GM19238 (cell line): ENCODE data around the gene FIGNL1.

Experiments used
- DNase-seq: peaks from one replicate; pipeline ENCODE4 v3.0.0; 2011; ENCODE audit warnings: low spot score; ENCODE audit not compliant: insufficient read length

FIGNL1 gene

DNA sequence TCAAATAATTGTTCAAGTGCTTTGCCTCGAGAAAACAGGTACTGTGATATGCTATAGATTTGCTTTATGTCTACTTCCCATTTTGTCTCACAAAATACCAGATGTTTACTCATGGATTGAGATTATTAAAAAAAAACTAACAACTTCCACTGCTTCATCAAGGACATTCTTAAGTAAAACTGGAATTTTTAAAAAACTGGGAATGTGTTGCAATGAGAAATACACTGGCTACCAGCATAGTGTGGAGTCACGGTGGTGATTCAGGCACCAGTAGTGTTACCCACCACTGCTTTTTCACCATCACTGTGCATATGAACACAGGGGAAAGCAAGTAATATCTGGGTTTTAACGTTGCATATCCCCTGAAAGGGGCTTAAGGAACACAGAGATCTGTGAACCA is 21.2 kb downstream of the FIGNL1 start:
- no peak for DNase-seq

DNA sequence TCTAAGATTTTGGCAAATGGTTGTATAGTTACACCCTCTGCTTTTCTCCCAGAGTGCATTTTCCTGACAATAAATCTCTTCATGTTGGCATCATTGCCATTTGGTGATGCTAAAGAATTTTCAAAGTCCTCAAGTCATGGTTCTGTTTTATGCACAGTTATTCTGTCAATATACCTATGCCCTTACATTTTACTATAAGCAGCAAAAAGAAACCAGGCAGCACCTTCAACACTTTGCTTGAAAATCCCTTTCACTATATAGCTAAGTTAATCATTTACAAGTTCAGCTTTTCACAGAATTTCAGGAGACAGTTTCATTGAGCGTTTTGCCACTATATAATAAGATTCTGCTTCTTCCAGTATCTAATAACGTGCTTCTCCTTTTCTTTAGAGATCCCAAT is 22.6 kb downstream of the FIGNL1 start:
- DNase-seq: no peak

DNA sequence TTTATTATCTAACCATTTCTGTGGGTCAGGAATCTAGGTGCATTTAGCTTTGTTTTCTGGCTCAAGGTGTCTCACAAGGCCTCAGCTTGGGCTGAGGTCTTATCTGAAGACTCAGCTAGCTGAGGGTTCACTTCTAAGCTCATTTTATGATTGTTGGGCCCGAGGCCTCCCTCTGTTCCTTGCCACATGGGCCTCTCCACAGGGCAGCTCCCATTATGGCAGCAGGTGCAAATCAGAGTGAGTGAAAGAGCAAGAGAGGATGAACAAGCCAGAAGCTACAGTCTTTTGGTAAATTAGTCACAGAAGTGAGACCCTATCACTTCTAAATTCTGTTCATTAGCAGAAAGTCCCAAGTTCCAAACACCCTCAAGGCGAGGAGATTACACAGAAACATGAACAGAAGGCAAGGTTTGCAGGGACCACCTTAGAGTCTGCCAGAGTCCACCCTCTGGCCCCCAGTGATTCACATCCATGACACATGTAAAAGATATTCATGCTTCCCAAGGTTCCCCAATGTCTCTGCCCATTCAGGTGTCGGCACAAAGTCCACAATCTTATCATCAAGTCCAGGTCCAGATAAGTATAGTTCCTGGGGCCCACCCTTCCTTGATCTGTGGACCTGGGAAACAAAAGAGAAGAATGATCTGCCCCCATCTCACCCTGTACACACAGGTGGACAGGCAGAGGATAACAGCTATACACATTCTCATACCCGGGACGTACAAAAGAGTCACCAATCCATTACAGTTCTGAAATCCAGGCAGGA is 23.7 kb downstream of the FIGNL1 start:
- DNase-seq: no peak

DNA sequence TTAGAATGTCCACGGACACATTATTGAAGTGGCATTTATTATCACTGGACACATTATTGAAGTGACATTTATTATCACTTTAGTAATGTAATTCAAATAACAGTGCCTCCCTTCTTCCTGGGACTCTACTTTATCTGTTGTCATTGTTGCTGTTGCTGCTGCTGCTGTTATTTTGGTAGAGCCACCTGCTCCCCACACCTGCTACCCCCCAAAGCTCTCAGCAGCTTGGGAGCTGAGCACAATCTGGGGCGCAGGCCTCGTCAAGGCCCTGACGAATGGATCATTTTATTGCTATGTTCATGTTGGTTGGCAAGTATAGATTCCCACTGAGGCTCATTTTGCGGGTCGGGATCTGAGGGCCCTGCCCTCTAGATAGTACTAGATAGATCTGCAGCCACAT is 24.8 kb downstream of the FIGNL1 start:
- DNase-seq: no peak

DNA sequence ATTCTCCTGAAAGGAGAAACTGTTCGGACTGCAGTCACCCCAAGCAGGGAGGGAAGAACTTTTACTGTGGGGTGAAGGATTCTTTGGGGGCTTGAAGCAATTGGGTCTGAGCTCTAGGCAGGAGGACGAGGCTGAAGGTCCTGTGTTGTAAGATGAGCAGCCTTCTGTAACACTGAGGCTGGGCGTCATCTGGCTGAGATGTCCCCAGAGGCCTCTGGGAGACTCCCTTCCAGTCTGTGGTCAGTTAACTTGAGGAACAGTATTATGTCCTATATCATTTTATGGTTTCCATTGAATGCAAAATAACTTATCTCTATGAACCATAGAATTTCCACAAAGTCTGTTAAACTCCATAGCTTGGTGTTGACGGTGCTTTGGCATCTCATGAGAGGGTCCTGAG is 26.3 kb downstream of the FIGNL1 start:
- DNase-seq: no peak

DNA sequence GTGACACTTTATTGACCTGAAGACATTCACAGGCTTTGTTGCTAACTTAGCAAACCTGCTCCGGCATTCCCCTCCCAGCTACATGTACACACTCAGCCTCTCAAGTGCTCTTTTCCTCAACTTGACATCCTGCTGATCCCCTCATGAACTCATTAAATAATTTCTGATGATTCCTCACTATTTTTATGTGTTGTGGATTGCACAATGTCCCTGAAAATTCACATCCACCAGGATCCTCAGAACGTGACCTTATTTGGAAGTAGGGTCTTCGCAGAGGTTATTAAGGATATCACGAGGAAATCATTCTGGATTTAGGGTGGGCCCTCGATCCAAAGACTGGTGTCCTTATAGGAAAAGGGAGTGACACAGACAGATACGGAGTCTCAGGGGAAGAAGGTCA is 27.3 kb downstream of the FIGNL1 start:
- no peak for DNase-seq

DNA sequence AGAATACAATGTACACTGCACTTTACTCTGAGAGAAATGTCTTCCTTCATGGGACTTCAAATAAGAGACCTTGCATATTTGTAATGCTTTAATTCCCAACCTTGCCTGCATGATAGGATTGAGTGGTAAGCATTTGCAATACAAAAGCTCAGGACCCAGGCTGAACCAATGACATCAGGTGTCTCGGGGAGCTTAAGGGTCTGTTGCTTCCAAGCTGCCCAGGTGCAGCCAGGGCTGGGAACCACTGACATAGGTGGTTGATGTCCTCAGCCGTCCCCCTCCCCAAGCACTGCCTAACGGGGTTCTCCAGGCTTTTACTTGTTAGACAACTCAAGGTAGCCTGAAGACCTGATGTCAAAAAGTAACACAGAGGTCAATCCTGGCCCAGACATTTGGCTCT is 29.1 kb downstream of the FIGNL1 start:
- DNase-seq: no peak

DNA sequence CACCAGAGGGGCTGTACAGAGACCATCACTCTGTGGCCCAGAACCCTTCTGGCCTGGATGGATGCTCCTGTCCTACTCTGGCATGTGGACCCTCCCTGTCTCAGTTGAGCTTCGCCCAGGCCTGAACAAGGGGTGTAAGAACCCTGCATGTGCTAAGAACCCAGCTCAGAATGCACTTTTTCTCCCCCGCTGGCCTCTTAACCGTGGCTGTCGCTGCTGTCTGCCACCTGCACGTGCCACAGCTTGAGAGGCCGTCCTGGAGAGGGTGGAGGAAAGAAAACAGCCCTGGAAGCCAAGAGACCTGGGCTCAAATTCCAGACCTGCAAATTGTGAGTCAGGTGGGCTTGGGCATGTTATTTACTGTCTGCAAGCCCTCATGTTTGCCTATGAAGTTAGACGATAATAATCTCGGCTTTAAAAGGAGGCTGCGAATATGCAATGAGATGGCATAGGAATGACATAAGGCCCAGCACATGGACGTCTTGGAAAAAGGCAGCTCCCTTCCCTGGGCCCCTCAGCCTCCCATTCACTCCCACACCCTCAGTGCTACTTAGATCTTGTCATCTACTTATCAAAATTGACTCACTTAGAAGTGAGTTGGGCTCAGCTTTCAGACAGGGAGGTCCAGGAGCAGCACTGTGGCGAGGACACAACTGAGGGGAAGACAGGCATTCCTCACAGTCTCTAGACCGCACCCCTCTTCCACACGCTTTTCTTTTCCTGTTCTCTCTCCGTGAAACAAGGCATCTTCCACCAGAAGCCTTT is 31.4 kb downstream of the FIGNL1 start:
- DNase-seq: no peak

DNA sequence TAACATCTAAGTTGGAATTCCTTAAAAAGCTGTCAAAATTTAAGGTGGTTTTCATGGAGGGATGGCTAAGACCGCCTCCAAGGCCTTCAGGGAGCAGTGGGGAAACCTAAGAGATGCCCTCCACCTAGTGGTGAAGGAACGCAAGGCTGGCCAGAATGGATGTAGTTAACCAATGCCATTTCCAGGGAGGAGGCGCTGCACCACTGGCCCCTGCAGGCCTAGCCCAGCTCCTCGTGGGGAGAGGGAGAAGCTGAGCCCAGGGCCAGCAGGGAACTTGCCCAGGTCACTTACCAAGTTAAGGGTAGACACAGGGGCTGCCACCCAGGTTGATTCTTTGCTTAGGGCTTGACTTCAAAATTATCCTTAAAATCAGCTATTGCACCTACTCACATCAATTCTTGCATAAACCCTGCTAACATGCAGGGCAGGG is 32.0 kb downstream of the FIGNL1 start:
- peak; percentile 50 for DNase-seq

DNA sequence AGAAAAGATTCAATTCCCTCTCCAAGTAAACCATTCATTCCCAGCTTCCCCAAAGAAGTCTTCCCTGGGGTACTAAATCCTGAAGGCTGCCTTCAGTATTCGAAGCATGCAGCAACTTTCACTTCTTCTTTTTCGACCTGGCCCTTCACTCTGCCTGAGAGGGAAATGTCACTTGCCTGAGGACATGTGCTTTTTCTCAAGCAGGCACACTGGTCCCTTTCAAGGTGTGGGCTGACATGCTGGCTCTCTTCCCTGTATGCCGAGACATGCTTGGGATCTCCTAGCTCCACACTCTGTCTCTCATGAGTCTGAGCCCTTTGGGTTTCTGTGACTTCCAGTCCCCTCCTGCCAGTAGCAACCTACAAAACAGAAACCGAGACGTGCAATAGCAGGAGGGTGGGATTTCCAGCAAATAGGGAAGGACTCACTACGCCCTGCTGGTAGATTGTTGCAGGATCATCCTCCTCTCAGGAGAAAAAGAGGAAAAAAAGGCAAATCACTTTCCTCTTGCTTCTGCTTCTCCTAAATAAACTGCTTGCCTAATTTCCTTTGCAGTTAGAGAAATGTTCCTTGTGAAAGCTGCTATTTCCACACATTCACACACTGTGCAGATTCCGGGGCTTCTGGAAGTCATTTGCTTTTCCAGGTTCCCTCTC is 33.5 kb downstream of the FIGNL1 start:
- no peak for DNase-seq

DNA sequence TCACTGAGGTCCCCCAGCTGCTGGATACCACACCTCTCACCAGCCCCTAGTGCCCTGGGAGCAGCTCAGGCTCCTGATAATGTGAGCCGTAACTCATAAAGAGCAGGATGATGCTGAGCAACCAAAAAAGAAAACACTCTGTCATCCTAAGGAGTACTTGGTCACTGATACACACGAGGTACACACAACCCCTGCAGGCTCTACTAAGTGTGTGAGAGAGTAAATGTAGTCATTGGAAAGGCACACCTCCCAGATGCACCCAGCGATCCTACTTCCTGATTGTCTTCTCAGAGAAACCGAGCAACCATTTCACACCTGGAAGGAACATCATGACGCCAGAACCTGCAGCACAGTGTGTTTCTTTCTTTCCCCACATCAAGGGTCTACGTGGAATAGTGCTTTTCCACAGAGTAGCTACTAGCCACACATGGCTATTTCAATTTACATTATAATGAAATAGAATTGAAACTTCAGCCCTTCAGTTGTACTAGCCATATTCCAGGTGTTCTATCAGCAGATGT is 34.2 kb downstream of the FIGNL1 start:
- DNase-seq: no peak

- DNase-seq: no peak
These were observed 36.6 kb downstream of the FIGNL1 start for GRCh38 chr7:50413561-50413960.

GRCh38 chr7:50412973-50413372 is 37.2 kb downstream of the FIGNL1 start:
- no peak for DNase-seq

- DNase-seq: no peak
These were observed 38.8 kb downstream of the FIGNL1 start for GRCh38 chr7:50411332-50411731.

DNA sequence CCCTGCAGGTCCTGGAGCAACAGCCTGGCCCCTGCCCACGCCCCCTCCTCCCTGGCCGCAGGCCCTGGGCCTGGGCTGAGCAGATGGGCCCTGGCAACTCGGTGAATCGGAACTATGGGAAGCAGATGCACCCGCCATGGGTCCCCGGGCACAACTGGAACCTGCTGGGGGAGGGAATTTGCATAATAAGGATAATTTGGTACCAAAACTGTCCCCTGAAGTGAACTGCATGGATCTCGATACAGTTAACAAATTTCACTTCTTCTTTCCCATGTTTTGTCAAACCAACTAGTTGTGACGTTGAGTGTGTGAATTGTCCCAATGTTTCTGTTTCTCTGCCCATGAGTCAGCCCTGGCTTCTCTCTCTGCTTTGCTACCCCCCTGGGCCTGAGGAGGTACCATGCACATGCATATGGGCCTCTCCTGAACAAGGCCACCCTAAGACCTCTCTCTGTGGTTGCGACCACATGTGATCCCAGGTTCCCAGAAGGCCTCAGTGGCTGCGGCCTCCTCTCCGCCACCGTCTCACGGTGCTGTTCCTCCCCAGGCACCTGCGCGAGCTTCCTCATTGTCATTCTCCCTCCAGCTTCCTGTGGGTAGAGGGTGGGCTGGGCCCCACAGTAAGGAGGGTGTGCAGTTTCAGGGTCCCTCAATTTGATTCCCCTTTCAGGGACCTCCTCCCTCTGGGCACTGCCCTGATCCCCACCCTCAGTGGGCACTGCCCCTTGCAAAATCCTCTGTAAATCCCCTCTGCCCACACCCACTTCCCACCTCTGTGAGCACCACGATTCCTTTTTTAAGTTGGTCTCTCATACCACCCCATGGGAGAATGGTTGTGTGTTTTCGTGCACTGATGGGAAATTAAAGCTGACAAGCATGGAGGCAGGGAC is 40.0 kb downstream of the FIGNL1 start:
- no peak for DNase-seq

DNA sequence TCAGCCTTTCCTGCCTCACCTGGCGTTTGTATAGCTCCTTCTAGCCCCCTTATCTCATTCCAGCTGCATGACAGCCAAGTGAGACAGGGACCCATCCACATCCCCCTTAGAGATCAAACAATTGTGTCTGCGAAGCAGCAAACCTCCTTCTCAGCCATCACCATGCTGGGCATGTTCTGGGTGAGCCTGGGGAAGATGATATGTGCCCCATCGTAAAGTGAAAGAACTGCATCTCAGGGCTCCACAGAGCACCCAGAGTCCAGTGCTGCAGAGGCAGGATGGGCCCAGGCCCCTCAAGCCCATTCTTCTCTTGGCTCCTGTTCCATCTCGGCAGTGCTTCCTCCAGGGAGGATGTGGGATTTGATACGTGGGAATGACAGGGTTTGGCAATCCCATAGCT is 43.2 kb downstream of the FIGNL1 start:
- no peak for DNase-seq

DNA sequence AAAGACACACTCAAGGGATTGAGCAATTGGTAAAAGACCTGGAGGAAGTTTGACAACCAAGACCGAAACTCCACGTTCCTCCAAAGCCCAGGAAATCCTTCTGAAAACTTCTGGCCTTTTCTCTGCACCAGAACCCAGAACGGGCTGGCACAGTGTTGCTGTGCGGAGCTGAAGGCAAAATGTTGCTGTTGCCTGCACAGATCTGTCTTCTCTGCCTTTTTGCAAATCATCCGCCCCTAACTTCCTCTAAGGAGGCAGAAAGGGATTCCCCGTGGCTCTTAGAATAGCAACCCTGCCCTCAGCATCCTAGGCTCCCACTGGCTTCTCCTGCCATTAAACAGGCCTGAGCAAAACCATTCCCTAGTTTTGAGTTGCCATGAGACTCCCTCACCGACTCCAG is 44.9 kb downstream of the FIGNL1 start:
- DNase-seq: no peak

- DNase-seq: no peak
These were observed 45.8 kb downstream of the FIGNL1 start for GRCh38 chr7:50404392-50404791.

GRCh38 chr7:50400114-50400513 is 50.0 kb downstream of the FIGNL1 start:
- no peak for DNase-seq

DNA sequence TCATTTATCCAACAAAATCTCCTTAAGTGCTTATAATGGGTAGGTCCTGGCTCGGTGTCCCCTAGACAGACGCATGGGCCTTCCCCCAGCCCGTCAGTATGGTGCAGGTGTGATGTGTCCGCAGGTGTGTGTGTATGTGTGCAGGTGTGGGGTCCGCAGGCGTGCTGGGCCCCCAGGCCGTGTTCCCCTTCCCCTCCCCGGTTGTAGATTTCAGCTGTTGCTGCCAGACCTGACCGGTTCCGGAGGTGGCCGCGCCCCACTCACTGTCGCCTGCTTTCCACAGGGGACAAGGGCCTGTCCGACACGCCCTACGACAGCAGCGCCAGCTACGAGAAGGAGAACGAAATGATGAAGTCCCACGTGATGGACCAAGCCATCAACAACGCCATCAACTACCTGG is 50.5 kb downstream of the FIGNL1 start:
- no peak for DNase-seq

- no peak for DNase-seq
These were observed 50.9 kb downstream of the FIGNL1 start for GRCh38 chr7:50399206-50399605.
